Activated CD4-positive, alpha-beta T cell treated with anti-CD3 and anti-CD28 coated beads for 48 hours (primary cell): ENCODE data around the gene CRACR2B.

Source experiments
- DNase-seq: peaks from one replicate; pipeline ENCODE4 v3.0.0-alpha.2; 2020

CRACR2B gene

DNA sequence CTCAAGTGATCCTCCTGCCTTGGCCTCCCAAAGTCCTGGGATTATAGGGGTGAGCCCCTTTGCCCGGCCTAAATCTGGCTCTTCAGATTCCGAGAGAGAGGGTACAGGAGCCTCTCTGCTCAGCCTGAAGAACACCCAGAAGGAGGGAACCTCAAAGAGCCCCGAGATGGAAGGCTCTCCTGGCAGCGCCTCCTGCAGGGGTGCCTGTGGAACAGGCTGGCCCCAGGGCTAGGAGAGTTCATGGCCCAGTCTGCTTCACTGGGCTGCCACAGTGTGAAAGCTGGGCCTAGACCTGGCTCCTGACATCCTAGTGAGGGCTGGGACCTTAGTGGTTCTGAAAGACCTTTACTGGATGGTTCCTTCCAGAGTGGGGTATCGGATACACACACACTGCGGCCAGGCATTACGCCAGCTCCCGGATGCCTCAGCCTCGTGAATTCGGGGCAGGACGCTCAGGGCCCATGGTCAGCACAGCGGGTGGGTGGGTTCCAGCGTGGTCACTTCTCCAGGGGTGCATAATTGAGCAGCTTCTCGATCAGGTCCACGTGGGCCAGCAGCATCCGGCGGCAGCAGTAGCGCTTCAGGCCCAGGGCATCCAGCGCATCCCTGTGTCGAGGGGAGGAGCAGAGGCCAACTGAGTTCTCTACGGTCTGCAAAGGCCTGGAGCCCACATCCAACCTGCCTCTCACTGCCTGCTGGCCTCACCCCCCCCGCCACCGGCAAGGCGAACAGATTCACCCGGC, 12.3 kb downstream of the CRACR2B start:
- no peak for DNase-seq

DNA sequence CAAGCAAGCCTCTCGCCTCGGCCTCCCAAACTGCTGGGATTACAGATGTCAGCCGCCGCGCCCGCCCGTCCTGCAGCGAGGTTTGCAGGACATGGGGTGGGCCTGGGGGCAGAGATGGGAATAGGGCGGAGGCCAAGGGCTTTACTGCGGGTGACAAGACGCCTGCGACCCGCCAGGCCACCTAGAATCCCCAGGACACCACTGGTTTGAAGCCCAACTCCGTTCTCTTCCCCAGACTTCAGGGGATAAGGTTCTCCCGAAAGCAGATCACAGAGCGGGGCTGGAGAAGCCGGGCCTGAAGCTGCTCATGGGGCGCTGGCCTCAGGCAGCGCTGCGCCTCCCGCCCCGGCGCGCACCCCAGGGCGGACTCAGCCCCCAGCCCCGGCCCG, 14.3 kb downstream of the CRACR2B start:
- no peak for DNase-seq

DNA sequence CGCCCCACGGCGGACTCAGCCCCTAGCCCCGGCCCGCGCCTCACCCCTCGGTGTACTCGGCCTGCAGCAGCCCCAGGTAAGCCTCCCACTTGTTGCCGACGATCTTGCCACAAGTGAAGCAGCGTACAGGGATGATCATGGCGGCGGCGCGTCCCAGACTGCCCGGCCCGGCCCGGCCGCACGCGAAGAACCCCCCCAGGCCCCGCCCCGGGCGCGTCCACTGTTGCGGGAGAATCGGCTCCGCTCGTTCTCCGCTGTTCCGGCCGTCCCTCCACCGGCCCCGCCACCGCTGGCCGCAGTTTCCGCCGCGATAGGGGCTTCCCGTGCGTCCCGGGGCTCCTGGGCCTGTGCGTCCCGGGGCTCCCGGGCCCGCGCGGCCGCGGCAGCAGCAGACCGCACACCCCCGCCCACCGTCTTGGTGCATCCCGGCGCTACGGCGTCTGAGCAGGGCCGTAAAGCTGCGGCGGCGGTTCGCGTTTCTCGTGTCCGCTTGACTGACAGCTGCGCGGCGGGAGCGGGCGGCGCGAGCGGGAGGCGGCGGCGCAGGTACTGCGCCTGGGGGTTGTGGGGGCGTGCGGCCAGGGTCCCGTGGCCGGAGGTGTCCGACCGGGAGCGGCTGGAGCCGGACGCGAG, 14.8 kb downstream of the CRACR2B start, which contains the start of the genes POLR2L and TSPAN4:
POLR2L (minus strand) TSS at position 160 of the 633 bp plus-strand sequence; CDS start at position 139, 21 bp downstream.
TSPAN4 (plus strand) TSS at position 483 of the 633 bp plus-strand sequence. CDS start 7,453 bp downstream, outside the sequence.
- peak; percentile 93 for DNase-seq

DNA sequence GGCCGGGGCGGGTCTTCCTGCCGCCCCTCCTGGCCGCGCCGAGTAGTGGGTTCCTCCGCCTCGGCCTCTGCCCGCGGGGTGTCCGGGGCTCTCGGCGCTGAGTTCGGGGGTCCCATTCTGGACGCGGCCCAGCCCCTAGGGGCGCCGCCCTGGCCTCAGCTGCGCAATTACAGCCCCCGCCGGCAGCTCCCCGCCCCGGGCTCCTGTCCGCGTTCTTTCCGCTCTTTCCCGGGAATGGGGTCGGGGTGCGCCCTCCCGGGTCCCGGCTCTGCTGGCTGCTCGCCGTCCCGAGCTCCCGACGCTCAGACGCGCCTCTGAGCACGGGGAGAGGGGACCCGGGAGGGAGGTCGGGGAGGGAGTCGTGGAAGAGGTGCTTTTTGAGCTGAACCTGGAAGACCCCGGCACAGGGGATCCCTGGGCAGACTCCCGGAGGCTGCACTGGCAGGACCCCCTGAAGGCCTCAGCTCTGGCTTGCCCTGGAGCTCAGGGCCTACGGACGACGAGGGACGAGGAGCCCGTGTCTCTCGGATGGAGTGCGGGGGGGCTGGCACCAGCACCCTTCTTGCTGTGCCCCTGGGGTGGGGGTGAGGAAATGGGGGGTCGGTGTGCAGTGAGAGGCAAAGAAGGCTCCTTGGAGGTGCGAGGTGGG, 15.5 kb downstream of the CRACR2B start:
- no peak for DNase-seq

DNA sequence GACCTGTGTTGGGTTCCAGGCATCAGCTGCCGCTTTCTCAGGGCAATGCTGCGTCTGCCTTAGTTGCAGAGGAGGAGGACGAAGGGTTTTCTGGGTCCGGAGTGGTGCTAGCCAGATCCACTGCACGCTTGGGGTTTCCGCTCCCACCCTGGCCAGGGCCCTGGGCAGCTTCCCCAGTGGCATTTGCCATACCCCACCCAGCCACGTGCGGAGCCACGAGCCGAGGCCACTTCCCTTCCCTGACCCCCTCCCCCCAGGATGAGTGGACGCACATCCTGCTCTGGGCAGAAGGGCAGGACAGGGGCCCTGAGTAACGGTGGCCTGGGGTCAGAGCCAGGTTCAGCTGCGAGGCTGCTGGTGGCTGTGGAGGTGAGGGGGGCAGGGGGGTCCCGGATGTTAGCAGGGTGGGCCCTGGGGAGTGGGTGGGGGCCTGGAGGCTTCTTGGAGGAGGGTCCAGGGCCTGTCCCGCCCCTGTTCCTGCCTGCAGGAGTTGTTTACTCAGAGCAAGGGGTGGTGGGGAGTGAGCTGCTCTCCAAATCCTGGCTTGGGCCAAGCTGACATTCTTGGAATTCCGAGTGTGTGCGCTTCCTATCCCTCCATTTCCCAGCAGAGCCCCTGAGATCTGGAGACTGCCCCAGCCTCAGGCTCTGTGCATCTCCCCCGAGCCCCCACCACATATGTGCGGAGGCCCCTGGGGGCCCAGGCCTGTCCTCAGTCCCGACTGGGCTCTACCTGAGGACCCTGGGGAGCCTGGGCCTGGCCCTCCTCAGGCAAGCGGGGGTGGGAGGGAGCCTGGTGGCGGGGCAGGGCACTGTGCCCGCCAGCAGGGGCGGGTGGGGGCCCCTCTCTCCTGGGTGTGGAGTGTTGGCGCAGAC, 16.3 kb downstream of the CRACR2B start:
- no peak for DNase-seq

DNA sequence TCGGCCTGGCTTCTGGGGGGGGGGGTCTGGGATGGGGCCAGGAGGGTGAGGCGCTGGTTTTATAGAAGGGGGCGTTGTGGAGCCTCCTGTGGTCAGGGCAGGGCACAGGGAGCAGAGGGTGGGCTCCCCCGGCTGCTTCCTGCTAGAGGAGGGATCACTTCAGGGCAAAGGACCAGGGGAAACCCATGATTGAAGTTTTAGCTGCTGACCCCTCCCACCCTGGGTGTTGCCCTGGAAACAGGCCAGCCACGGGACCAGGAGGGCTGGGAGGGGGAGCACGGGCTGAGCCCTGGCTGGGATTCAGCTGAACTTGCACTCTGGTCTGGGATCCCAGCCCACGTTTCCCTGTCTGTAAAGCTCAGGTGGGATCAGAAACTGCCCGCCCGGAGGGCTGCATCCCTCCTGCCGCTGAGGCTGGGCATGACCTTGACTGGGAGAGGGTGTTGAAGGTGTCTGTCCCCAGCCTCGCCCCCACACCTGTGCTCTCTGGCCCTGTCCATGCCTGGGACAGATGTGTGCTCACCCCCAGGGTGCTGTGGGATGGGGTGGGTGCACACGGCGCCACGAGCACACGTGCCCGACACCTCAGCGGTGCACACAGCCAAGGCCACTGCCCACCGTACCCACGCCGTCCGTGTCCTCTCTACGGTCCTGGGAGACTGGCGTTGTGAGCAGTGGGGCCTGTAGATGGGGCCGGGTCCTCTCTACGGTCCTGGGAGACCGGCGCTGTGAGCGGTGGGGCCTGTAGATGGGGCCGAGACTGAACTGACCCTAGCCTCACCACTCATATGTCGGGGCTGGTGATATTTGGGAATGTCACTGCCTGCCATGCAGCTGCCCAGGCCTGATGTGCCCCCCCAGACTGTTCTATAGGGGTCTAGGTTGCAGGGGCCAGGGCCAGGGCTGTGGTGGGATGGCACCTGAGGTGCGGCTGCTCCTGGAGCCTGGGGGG, 17.2 kb downstream of the CRACR2B start:
- DNase-seq: no peak

DNA sequence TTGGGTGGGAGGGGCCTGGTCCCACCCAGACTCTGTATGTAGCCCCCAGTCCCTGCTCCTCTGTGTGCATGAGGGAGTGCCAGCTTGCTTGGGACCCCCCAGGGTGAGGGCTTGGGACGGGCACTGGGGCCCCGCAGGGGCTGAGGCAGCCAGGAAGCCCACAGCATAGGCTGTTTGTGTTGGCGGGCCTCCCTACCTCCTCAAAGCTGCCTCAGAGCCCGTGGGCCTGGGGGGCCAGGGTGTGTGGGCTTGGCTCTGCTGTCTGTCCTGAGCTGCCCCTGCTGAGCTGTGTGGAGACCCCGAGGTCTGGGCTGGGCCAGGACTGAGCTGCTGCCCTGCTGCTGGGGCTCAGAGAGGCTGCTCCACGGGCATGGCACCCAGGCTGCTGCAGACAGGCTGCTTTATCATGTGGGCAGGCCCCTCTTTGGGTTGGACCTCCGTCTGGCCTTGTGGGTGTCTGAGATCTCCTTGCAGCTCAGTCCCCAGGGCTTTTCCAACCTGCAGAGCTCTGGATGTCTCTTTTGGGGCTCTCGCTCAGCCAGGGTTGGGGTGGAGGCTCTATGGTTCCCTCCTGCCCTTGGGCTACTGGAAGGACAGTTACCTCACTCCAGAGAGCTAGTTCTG, 18.3 kb downstream of the CRACR2B start:
- no peak for DNase-seq

DNA sequence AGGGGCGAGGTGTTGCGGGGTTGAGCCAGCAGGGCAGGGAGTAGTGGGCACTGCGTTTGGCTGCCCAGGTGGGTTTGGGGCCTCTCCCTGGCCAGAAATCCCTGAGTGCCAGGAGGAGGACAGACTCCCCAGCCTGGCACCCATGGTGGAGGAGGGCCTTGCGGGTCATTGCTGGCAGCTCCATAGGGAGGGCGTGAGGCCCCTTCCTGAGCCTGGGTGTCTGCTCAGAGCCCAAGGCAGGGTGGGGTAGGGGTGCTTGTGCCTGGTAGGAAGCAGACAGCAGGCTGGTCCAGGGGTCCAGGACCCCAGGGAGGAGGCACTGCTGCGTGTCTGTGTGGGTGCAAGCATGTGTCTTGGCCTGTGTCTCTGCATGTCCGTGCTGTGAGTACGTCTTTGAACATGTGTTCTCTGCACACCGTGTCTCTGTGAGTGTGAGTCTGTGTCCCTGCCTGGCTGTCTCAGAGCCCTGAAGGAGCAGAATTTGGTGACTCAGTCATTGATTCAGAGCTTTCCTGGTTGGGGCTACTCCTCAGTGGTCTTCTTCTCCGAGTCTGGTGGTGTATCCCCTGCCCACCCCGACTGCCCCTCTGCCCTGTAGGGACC, 18.9 kb downstream of the CRACR2B start:
- DNase-seq: no peak

DNA sequence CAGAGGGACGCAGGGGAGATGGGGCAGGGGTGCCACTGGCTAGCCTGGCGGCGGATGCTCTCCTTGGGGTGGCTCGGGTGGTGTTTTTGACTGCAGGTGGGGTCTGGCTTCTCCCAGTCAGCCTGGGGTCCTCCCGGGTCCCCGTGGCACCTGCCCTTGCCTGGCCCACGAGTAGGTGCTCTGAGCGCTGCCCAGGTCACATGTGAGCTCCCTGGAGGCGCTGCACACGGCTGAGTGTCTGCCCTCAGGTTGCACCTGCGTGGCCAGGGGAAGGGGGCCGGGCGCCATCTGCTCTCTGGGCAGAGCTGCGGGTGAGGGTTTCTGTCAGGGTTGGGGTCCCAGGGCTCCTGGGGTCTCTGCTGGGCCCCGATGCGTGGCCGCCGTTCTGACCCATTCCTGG, 20.2 kb downstream of the CRACR2B start:
- DNase-seq: no peak

DNA sequence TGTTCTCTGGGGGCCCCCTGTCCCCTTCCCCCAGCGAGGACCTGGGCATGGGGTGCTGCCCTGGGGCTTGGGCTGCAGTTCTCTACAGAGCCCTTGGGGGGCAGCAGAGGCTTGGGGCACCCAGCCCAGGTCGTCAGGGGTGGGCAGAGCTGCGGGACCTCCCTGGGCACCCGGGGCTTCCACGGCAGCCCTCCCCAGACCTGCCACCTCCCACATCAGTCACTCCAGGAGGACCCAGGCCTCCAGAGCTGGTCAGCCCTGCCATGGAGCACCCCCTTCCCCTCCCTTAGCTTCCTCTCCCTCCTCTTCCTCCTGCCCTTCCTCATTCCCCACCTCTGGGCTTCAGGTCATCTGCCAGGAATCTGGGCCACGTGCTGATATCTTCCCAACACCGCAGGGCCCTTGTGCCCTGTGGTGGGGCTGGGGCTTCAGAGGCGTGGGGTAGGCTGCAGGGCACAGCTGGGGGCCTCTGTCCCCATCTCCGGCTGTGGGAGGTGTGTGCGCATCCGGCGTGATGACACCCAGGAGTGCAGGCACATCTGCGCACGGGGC, 20.7 kb downstream of the CRACR2B start:
- DNase-seq: peak; percentile 76

DNA sequence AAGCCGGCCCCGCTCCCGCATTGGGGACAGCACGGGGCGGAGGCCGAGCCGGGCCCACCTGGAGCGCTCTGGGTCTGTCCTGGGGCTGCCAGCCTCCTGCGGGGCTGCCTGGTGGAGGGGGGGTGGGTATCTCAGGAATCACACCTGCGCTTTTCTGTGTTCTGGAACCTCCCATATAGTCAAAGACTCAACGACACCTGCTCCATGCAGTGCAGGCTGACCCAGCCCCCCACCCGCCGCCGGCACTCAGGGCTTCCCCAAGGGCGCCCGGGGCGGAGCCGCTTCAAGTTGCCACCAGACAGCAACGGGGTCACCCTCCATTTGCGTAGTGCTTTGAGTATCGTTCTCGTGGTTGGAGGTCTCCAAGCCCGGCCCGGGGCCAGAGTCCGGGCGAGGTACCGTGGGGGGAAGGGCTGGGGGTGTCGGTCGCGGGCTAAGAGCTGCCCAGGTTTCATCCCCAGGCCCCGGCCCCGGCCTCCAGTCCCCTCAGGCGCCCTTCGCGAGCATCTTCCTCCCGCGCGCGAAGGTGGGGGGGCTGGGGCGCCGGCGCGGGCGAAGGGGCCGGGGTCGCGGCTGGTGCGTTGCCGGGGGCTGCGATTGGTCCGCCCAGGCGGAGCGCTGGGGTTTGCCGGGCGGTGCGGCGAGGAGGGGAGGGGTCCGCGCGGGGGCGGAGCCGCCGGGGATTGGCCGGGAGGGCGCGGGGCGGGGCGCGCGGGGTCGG, 21.5 kb downstream of the CRACR2B start:
- DNase-seq: no peak

DNA sequence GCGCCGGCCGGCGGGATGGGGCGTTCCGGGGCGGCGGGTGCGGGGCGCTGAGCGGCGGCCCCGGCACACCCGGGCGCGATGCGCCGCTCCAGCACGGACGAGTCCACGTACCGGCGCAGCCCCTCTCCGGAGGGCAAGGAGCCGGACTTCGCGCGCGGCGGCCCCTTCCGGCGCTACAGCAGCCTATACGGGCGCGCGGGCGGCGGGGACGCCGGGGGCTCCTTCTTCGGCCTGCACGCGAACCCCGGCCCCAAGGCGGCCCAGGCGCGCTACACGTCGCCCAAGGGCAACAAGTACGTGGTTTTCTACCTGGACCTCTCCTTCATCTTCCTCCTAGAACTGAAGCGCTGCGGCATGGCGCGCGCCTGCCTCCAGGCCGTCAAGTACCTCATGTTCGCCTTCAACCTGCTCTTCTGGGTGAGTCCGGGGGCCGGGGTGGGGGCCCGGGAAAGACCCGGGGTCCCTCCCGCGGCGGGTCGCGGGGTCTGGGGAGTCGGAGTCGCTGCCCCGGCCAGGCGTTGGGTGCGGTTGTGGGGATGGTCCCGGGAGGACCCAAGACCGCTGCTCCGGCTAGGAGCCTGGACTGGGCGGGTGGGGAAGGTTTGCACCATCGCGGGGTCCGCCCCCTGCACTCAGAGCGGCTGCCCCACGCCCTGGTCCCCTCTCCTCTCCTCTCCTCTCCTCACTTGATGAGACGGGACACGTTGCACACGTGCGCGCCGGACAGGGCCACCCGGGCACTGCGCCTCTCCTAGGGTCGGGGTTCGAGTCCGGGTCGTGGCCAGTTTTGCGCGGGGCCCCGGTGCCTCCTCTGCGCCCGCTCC, 22.4 kb downstream of the CRACR2B start:
- no peak for DNase-seq

DNA sequence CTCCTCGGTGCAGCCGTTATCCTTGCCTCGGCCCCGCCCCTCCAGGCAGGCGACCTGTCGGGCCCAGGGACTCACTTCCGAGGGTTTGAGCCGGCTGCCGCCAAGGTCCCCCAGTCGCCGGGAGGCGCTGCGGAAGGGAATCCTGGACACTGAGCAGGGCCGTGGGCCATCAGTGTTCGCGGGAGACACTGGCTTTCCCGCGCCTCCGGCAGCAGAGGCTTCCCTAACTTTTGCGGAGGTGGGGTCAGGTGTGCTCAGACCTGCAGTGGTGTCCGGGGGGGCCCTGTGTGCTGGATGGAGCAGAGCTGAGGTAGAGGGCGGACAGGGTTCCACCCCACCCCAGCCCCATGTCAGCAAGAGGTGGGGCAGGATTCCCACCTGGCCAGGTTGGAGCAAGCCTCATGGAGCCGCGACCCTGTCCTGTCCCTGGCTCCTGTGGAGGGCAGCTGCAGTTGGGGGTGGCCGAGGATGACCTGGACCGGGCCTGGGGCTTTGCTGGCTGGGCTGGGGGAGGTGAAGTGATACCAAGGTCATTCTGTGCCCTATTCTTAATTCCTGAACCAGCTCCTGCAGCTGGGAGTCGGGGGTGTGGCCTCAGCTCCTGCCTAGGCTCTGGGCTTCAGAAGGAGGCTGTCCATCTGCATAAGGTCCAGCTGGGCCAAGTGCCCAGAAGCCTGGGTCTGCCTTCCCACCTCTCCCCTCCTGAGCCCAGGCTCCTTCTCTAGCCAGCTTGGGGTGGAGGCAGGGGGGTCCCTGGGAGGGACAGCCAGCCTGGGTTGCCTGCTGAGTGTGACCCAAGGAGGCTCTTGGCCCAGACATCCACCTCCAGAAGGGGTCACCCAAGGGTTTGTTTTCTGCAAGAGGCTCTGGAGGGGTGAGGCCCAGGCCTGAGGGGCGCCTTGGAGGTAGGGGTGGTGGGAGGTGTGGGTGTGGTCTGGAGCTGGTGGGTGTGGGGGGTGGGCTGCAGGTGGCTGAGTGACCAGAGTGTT, 23.4 kb downstream of the CRACR2B start:
- no peak for DNase-seq

DNA sequence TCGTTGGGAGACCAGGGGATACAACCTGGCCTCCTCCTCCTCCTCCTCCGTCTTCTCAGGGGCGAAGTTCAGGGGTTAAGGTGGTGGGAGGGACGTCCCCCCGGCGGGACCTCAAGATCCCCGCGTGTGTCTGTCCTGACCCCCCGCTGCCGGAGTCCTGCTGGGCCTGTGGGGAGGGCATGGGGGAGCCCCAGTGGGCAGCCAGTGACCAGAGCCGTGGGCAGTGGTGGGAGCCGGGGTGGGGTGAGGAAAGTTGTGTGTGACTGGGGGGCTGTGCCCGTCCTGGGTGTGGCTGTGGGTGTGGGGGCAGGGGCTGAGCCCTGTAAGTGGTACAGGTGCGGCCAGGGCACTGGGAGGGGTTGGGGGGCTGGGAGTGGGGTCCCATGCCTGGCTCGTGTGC, 25.0 kb downstream of the CRACR2B start:
- no peak for DNase-seq

DNA sequence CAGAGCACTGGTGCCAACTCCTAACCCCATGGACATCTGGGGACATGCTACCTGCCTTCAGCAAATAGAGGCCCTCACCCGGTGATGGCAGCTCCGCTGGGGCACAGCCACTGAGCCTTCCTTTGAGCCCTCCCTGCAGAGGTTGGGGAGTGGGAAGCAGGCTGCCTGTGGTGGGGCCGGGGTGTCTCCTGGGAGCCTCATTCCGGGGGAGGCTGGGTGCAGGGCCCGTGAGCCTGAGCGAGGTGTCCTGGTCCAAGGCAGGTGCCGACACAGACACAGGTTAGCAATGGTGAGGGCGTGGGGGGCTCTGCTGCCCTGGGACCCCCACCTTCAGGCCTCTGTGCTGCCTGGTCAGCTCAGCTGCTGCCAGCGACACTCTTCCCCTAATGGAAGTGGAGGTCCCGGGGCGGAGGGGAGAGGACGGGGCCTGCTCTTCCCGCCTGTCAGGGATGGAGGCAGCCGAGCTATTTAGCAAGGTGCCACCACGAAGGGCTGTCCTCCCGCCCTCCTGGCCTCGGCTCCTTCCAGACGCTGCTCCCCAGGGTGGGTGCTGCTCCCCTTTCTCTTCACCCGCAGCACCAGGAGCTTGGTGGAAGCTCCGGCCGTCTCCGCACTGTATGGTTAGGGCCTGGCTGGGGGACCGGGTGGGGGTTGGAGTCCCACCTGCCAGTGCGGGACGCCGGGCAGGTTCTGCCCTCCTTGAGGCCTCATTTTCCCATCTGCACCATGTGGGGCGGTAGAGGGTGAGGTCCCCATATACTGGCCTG, 26.1 kb downstream of the CRACR2B start:
- DNase-seq: no peak

DNA sequence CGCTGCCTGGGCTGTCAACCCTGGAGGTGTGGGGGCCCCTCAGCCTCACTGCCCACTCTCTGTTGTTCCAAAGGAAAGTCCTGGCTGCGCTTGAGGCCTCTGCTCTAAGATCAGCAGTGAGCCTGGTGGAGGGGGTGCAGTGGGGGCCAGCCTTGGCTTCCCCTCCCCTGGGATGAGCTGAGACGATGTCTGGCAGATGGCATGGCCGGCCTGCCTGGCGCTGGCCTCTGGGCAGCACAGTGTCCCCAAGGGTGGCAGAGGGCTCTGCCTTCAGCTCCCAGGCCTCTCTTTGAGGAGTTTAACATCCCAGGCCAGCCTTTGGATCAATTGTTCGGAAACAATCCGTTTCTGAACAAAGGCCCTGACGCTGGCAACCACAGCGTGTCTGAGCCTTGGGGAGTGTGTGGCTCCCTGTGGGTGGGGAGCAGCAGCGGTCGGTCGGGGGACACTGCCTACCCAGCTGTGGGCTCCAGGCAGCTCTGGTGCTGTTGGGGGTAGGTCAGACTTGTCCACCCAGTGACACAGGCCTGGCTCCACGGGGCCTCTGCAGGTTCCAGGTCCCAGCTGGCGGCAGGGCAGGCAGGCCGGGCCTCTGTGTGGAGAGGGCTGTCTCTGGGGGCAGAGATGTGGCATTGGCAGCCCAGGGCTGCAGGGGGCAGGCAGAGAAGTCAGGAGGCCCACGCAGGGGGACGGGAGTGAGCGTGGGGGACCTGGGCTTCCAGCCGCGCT, 27.0 kb downstream of the CRACR2B start:
- DNase-seq: no peak
